Stimulated activated CD4-positive, alpha-beta T cell treated with anti-CD3 and anti-CD28 coated beads, Interleukin-15, amount 100 ng/mL, for 24 hours (primary cell): ENCODE results near the gene RANBP1.

Experiments
- DNase-seq: peaks from one replicate; pipeline ENCODE4 v3.0.0-alpha.2; 2020

The RANBP1 gene

GRCh38 chr22:20176421-20177085, 60.6 kb downstream of the RANBP1 start:
- DNase-seq = no peak
